ENCODE results near the gene LMF1.

GRCh38 chr16:1014221-1014620, 43.4 kb upstream of the LMF1 start:
- TF ChIP-seq, protein P1, sequence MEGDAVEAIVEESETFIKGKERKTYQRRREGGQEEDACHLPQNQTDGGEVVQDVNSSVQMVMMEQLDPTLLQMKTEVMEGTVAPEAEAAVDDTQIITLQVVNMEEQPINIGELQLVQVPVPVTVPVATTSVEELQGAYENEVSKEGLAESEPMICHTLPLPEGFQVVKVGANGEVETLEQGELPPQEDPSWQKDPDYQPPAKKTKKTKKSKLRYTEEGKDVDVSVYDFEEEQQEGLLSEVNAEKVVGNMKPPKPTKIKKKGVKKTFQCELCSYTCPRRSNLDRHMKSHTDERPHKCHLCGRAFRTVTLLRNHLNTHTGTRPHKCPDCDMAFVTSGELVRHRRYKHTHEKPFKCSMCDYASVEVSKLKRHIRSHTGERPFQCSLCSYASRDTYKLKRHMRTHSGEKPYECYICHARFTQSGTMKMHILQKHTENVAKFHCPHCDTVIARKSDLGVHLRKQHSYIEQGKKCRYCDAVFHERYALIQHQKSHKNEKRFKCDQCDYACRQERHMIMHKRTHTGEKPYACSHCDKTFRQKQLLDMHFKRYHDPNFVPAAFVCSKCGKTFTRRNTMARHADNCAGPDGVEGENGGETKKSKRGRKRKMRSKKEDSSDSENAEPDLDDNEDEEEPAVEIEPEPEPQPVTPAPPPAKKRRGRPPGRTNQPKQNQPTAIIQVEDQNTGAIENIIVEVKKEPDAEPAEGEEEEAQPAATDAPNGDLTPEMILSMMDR (IDR thresholded peaks at IDR 0.05), result no peak
- TF ChIP-seq POLR2A (IDR thresholded peaks at IDR 0.05), result no peak
